ENCODE measurements around the gene SLC7A6OS. TPM values are rescaled to one million over a fixed set of nuclear protein-coding genes. Genes with fewer than 3 reads are reported as not detected.

Gene SLC7A6OS
- polyA plus RNA-seq, 1 donor = 16.4 TPM

GRCh38 chr16:68275611-68276191 lies 35.0 kb downstream of the SLC7A6OS start:
- no peak for DNase-seq

GRCh38 chr16:68274441-68274840 lies 36.3 kb downstream of the SLC7A6OS start:
- no peak for DNase-seq

DNA sequence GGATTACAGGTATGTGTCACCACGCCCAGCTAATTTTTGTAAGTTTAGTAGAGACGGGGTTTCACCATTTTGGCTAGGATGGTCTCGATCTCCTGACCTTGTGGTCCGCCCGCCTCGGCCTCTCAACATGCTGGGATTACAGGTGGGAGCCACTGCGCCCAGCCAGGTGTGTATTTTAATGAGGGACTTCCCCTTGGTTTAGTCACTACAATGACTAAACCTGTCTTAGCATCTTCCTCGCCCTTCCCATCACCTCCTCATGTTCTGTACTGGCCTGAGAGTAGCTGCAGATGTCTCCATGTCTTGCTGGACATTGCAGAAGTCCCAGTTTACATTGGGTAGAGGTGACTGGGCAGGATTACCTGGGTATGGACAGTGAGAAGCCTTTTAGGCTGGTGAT lies 36.9 kb downstream of the SLC7A6OS start:
- no peak for DNase-seq

- no peak for DNase-seq
These were observed 37.3 kb downstream of the SLC7A6OS start for GRCh38 chr16:68273459-68273858.

DNA sequence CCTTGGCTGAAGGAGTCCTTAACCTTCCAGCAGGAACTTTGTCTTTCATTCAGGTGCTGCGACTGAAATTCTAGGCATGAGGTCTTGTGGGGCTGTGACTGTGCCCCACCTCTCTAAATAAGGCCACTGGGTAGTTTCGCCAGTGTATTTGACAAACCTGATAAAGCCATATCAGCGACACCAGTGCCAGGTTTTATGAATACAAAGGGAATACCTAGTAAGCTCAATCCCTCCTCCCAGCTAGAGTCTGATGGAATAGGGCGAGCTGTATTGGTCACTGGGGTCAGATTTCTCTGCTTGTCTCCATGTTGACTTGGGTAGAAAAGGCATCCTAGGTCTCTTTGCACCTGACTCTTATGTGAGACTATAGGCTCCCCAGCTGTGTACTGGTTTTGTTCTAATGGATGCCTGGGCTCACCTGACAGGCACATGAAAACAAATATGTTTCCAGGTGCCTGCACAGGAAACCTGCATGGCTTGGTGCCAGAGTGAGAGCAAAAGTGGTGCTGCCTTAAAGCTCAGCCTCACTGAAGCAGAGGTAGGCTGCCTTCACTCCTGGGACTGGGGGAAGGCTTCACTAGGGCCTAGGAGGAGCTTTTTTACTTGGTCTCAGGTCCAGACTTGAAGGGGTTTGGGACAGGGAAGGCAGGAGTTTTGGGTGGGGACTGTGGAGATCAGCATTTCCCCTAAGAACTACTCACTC lies 38.1 kb downstream of the SLC7A6OS start:
- no peak for DNase-seq

DNA sequence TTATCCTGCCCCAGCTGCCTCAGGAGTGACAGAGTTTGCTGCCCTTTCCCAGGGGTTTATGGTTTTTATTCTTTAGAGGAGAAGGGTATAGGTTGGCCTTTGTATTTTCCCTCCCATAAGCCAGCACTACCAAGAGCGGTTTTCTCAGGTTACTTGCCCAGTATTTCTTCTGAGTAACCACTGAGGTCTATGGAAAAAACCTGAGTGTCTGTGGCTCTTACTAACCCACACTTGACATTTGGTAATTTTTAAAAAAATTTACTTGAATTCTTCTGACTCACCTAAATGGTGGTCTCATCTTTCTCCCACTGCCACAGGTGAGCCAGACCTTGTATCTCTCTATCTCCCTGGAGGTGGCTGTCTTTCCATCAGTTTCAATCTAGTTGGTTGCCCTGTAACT lies 40.4 kb downstream of the SLC7A6OS start:
- no peak for DNase-seq

DNA sequence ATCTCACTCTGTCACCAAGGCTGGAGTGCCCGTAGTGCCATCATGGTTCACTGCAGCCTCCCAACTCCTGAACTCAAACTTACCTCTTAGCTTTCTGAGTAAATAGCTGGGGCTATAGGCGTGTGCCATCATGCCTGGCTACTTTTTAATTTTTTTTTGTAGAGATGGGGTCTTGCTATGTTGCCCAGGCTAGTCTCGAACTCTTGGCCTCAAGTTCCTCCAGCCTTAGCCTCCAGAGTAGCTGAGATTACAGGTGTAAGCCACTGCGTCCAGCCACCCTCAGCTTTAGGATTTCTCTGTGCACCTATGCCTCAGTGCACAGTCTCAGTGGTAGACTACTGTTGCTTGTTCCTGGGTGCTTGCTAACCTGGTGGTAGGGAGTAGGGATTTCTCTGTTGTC lies 41.0 kb downstream of the SLC7A6OS start:
- no peak for DNase-seq

DNA sequence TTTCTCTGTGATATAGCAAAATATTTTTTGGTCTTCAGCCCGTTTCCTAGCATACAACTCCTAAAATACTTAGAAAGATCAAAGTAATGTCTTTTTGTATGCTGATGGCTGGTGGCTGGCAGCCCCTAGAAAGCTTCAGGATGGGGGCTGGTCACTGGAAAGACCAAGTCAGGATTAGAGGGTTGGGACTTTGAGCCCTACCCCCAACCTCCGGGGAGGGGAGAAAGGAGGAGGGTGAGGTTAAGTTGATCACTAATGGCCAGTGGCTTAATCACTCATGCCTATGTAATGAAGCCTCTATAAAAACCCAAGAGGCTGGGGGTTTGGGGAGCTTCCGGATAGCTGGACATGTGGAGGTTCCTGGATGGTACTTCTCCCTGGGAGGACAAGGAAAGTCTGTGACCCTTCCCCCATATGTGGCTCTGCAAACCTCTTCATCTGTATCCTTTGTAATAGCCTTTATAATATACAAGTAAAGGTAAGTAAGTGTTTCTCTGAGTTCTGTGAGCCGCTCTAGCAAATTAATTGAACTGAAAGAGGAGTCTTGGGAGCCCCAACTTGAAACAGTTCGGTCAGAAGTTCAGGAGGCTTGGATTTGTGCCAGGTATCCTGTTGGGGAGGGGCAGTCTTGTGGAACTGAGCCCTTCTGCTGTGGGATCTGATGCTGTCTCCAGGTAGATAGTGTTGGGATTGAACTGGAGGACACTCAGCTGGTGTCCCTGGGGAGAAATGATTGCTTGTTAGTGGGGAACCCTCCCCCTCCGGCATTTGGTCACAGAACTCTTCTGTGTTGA lies 42.9 kb downstream of the SLC7A6OS start:
- DNase-seq = no peak

- DNase-seq = peak; percentile 52
These were observed 45.4 kb downstream of the SLC7A6OS start for GRCh38 chr16:68265078-68265920.

- peak; percentile 68 for DNase-seq
These were observed 46.3 kb downstream of the SLC7A6OS start, which contains the start of gene SLC7A6 for GRCh38 chr16:68264128-68265077. SLC7A6 (plus strand) TSS chr16:68264526; CDS start chr16:68274727, 10,201 bp downstream.

DNA sequence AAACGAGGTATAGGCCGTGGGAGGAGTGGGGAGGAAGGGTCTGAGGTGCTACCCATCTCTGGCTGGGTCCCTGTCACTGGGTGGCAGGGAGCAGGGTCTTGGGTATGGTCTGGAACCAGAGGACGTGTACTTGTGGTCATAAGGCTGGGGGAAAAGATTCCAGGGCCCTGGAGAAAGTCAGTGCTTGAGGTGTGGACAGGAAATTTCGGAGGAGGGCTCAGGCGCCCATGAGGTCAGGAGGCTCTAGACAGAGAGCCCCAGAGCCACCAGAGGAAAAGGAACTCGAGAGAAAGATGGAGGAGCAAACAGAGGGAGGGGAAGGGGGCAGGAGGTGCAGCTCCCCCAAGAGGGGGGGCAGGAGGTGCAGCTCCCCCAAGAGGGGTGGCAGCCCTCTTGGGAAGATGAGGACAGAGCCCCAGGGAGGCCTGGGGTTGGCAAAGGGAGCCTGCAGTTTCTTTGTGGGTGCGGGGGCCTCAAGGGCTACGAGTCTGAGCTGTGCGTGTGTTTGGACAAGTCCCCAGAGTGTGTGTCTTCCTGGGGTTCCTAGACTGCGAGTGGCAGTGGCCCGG lies 47.1 kb downstream of the SLC7A6OS start:
- no peak for DNase-seq

GRCh38 chr16:68259007-68259825 lies 51.5 kb downstream of the SLC7A6OS start:
- no peak for DNase-seq

- DNase-seq = no peak
These were observed 52.6 kb downstream of the SLC7A6OS start for GRCh38 chr16:68257906-68258800.

GRCh38 chr16:68257251-68257905 lies 53.4 kb downstream of the SLC7A6OS start:
- no peak for DNase-seq

- DNase-seq = no peak
These were observed 55.0 kb downstream of the SLC7A6OS start for GRCh38 chr16:68255712-68256111.

DNA sequence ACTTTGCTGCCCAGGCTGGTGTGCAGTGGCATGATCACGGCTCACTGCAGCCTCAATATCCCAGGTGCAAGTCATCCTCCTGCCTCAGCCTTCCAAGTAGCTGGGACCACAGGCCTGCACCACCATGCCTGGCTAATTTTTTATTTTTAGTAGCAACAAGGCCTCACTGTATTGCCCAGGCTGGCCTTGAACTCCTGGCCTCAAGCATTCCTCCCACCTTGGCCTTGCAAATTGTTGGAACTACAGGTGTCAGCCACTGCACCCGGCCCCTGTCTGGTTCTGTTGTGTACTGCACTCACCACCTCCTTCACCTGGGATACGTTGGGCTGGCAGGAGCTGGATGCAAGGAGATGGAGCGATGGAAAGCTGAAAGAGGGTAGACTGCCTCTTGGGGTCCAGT lies 57.0 kb downstream of the SLC7A6OS start:
- no peak for DNase-seq

GRCh38 chr16:68252383-68252782 lies 58.4 kb downstream of the SLC7A6OS start:
- no peak for DNase-seq

DNA sequence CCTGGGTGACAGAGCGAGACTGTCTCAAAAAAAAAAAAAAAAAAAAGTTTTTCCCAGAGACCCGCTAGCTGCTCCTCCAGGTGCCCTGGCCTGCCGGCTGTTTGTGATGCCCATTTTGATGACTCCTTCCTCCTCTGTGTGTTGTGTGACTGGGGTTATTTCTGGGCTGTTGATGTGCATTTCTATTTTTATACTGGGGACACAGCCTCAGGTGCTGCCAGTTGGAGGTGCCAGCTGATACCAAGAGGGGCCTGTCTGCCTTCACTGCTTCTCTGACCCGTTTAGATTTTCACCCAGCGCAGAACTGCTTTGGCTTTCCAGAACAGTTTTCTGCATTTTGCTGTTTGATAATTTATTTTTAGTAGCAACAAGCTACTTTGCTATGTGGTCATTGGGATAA lies 58.9 kb downstream of the SLC7A6OS start:
- no peak for DNase-seq

GRCh38 chr16:68250951-68251350 lies 59.8 kb downstream of the SLC7A6OS start:
- no peak for DNase-seq

Data from hindlimb muscle (tissue), 1 donor.